Inferior parietal cortex (tissue), 1 donor: ENCODE measurements around the gene SPINK1.
"Not testable (repeated sequence)": the region's sequence is repeated elsewhere in the genome, so short reads cannot be mapped to it uniquely, and the experiment has no call there.

Source experiments
- DNase-seq: peaks from one replicate; pipeline ENCODE4 v3.0.0-alpha.2; 2016; ENCODE audit errors: extremely low spot score

Gene SPINK1, protein sequence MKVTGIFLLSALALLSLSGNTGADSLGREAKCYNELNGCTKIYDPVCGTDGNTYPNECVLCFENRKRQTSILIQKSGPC

DNA sequence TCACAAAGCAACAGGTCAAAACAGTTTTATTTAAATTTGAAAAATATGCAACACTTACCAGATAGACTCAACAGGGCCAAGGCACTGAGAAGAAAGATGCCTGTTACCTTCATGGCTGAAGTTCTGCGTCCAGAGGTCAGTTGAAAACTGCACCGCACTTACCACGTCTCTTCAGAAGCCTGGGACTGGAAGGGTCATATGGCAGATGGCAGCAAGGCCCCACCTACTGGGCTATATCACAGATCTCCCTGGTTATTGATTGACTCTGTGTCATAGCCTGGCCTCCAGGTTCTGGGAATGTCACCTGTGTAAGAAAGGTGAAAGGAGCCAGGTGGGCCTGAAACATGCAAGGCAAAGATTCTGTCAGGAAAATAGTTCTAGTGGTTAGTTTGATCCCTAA lies at the start of gene SPINK1:
Gene SPINK1, minus strand, starts transcription at position 207 of the 400 bp plus-strand sequence. Its CDS starts 94 bp downstream, at position 113.
- DNase-seq = no peak

DNA sequence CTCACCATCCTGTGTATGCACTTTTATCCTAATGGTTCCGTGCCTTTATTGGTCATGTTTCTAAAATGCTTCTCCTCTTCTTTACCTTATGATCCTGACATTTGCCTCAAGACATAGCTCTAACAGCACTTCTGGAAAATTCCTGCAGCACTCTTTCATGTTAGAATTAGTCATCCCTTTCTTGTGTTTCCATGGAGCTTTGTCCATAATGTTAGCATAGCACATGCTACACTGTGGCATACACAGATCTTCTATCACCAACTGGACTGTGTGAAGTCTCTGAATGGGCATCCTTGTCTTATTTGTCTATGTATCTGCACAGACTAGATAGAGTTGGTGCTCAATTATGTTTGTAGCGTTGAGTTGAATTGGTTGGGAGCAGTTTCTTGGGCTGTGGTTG lies 49.0 kb upstream of the SPINK1 start:
- DNase-seq = no peak

DNA sequence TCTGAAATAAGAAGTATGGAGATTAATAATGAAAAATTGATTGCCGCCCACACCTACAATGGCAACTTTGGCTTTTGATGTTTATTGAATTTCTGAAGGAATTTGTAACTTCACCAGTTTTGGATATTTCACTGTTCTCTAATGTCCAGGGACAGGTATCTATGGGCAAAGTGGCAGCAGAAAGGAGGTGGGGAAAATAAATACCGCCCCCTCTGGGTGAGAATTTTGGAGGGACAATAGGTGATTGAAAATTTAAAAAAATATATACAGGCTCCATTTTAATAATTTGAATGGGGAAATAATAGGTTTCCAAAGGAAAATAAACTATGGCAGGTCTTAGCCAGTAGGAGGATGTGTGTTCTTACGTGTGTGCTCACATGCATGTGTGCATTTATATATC lies 48.3 kb upstream of the SPINK1 start:
- DNase-seq = no peak

DNA sequence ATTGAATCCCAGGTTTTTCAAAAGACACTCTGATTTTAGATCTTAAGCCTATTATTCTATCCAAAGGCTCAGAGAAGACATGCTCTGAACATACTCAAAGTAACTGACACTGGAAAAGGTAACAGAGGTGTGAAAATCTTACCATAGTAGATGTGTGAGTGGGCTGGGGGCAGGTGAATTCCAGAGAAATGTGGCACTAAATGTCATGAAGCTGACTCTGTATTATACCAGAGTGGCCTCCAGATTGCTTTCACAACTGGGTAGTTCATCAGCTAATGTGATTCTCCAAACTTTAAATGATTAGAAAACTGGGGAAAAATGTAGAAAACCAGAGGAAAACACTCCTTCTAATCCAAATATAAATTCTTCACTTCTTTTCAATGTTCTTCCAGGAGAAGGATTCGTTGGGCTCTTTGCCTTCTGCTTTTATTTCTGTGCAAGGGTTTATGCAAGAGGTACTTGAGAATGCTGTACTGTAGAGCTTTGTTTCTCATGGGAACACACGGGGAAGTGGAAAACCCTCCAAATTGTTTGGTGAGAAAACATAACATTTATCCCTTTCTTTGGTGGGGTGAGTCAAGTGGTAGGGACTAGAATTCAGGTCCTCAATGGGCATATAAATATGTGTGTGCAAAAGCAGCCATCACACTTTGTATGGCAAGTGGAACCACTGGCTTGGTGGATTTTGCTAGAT lies 46.7 kb upstream of the SPINK1 start, which contains the start of gene SCGB3A2:
Gene SCGB3A2, plus strand, starts transcription at position 646 of the 694 bp plus-strand sequence. CDS start 93 bp downstream, outside the sequence.
- no peak for DNase-seq

DNA sequence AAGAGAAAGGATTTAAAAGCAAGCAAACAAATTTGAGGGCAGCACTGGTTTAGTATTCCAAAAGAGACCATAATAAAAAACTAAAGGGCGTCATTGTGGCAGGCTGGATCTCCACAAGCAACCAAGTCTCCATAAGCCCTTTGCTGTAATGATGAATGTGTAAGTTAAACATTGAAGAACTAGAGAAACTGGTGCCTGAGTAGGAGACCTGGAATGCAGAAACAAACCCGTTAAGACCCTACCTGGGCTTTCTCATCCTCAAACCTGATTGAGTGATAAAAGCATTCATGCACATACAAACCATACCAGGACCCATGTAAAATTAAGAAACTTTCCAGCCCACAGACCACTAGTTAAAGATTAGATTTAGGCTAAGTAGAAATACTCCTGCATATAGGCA lies 45.2 kb upstream of the SPINK1 start:
- DNase-seq = no peak

DNA sequence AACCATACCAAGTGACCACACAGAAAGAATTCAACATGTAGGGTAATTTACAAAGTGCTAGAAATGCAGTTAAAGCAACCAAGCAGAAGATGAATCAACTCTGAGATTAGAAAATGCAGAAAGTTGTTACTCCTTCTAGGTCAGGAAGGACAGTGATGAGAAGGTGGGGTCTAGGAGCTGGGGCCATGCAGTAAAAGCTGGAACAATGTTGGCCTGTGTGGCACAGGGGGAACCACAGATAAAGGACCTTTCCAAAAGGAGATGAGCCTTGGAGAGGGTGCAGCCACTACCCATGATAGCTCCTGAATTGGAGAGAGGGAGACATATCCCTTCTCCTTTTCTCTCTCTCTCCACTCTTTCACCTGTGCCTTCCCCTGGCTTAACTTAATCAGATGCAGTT lies 44.7 kb upstream of the SPINK1 start:
- DNase-seq = no peak

DNA sequence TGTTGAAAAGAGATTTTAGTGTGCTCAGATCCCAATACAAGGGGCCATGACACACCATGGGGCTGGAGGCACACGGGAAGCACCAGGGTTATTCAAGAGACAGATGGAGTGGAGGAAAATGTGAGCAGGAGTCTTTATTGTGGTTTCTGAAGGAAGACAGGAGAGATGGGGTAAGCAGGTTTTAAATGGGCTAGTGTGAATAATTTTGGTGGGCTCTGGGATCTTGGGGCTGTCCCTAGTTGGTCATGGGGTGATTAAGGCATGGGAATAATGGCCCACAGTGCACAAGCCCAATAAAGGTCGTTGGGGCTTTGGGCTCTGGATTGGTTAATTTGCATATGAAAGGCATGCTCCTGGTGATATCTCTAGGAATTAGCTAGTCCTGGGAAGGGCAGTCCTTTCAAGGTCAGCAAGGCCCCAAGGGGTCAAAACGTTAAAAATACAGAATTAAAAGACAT lies 43.5 kb upstream of the SPINK1 start:
- DNase-seq = no peak

DNA sequence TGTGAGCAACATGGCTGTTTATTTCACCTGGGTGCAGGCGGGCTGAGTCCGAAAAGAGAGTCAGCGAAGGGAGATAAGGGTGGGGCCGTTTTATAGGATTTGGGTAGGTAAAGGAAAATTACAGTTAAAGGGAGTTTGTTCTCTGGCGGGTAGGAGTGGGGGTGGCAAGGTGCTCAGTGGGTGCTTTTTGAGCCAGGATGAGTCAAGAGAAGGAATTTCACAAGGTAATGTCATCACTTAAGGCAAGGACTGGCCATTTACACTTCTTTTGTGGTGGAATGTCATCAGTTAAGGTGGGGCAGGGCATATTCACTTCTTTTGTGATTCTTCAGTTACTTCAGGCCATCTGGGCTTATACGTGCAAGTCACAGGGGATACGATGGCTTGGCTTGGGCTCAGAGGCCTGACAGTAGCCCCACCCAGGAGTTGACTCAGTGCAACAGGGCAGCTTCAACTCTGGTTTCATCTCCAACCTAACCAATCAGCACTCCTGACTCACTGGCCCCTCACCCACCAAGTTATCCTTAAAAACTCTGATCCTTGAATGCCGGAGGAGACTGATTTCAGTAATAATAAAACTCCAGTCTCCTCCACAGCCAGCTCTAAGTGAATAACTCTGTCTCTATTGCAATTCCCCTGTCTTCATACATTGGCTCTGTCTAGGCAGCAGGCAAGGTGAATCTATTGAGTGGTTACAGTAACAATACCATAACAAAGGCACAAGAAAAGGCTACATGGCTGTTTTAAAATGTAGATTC lies 42.8 kb upstream of the SPINK1 start:
- not testable (repeated sequence) for DNase-seq

DNA sequence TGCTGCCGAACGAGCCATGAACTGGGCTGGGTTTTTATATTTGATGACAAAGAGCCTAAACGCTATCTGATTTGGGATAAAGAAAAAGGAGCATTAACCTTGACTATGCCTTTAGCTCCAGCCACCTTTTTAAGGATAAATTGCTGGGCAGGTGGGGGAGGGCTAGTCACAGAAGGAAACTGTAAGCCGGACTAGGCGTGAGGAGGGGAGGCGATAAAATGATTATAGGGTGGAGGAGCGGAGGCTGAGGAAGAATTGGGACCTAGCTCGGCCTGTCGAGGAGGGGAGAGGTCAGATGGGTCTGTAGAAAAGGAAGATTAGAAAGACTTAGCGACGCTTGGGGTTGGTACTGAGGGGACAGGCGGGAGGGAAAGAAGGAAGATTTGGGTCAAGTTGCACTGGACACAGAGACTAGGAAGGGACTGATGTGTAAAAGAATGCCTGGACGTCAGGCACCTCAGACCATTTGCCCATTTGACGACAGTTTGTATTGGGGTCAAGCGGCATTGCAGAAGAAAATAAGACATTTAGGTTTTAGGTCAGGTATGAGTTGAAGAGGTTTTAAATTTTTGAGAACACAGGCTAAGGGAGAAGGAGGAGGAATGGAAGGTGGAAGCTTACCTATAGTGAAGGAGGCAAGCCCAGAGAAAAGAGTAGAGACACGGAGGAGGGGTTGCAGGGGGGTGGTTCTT lies 41.4 kb upstream of the SPINK1 start:
- not testable (repeated sequence) for DNase-seq

DNA sequence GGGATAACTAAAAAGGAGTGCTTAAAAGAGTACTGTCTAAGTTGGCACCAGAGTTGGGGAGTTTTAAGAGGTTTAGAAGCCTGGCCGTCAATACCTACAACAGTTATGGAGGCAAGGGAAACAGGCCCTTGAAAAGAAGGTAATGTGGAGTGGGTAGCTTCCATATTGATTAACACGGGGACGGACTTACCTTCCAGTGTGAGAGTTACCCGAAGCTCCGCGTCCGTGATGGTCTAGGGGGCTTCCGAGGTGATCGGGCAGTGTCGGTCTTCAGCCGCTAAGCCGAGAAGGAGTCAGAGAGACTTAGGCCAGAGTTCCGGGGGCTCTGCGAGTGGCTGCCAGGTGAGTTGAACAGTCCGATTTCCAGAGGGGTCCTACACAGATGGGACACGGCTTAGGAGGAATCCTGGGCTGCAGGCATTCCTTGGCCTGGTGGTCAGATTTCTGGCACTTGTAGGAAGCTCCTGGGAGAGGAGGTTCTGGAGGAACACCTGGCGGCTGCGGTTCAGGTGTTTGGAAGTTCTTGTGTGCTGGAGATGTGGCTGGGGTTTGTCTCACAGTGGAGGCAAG lies 40.6 kb upstream of the SPINK1 start:
- DNase-seq = not testable (repeated sequence)

DNA sequence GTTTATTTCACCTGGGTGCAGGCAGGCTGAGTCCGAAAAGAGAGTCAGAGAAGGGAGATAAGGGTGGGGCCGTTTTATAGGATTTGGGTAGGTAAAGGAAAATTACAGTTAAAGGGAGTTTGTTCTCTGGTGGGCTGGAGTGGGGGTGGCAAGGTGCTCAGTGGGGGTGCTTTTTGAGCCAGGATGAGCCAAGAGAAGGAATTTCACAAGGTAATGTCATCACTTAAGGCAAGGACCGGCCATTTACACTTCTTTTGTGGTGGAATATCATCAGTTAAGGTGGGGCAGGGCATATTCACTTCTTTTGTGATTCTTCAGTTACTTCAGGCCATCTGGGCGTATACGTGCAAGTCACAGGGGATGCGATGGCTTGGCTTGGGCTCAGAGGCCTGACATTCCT lies 38.4 kb upstream of the SPINK1 start:
- DNase-seq = not testable (repeated sequence)

DNA sequence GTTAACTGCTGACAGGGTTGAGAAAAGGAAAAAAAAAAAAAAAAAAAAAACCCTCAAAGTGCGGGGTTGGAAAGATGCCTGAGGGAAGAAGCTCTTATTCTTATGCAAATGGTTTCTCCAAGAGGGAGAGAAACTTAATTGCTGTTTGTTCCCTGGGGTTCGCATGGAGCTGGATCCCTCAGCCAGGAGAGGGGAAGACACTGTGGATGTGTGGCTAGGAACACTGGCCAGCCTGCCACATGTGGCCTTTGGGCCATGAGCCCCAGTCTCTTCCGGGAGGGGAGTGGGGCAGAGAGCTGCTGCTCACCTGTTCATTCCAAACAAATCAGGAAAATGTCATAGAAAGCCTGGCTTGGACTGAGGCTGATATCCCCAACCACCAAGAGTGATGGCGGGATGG lies 37.6 kb upstream of the SPINK1 start:
- DNase-seq = no peak

DNA sequence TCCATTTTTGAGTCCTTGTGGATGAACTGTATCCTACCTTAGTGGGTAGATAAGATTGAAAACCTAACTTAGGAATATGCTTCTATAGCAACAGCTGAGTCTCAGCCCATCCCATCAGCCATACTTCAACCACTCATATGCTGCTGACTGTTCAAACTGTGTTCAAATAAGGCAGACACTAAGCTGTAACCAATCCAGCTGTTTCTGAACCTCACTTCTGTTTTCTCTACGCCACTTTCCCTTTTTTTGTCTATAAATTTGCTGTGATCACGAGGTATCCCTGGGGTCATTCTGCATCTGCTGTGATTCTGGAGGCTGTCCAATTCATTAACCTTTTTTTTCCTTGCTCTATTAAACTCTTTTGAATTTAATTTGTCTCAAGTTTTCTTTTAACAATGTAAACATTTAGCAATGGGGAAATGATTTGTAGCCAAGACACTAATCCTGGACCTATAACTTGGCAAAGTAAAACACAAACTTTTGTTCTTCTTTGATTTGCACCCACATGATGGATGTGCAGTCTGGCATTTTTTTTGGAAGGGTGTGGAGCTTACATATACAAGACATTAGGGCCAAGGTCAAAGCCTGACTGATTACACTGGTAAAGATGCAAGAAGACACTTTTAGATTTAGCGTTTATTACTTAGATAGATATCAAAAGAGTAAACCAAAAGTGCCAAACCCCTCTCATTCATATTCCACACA lies 32.1 kb upstream of the SPINK1 start:
- DNase-seq = no peak

DNA sequence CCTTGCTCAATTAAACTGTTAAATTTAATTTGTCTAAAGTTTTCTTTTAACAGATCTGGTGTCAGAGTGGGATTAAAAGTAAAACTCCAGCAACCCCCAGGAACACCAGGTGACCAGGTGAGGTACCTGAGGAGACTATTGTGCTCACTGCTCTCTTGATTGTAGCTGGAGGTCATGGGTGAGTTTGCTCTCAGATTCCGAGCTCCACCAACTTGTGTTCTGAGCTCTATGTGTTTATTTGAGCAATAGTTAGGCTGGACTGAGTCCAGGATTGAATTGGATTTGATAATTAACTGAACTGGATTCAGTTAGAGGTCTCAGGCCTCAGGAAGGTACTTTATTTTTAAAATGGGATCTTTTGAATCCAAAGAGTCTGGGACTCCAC lies 29.2 kb upstream of the SPINK1 start:
- DNase-seq = no peak

DNA sequence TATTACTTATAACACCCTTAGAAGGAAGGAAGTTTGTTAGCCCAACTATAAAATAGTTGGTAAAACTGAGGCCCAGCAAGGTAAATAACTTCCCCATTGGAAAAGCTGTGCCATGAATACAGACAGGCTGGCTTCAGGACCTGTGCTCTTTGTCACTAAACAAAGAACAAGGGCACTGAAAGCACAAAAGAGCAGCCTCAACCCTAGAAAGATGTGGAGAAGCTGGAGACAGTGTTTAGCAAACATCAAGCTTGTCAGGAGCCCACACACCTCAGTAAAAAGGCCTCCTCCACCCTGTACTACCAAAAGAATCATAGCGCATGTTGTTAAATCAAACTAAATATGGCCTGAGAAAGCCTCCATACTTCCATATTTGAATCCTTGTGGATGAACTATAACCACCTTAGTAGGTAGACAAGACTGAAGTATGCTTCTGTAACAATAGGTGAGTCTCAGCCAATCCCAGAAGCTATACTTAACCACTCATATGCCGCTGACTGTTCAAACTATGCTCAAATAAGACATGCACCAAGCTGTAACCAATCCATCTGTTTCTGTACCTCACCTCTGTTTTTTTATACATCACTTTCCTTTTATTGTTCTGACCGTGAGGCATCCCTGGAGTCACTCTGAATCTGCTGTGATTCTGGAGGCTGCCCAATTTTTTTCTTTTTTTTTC lies 28.6 kb upstream of the SPINK1 start:
- no peak for DNase-seq

DNA sequence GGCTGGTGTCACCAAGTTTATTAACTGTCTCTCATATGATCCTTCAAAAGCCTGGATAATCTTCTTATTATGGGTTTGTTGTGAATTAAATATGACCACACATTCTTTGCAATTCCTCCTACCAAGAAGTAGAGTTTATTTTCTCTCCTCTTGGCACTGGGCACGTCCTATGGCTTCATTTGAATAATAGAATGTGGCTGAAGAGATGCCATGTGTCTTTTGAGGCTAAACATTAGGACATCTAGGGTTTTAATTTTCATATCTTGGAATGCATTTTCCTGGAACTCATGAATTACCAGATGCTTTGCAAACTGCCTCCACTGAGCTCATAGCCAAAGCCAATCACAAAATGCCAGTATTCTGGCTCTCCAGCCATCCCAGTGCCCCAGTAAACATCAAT lies 27.1 kb upstream of the SPINK1 start:
- no peak for DNase-seq

DNA sequence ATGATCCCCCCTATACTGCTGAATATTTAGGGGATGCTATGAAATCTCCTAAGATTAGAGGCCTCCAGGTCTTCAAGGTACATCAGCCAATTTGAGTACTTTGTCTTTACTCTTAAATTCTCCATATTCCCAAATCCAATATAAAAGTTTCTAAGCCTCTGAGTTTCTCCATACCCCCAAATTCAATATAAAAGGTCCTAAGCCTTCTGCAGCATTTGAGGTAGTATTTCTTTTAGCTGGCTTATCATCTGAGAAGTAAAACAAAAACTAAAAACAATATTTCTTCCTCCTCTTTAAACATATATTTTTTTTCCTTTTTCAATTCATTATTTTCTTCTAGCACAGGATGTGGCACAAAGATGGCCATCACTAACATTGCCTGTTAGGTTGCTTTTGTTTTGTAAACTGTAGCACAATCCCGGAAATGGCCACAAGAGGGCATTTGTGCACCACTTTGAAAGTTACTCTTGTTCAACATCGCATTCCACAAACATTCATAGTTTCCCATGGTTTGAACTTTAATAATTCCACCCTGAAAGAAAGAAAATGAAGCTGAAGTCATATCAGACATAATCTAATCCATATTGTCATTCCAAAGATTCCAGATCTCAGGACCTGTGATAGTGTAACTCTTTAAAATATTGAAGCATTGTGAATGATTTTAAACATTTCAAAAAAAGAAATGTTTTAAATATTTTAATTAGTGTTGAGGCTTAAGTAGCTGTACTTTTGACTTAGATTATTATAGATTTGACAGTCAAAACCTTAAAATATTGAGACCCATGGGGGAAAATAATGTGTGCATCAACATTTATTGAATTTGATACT lies 26.0 kb upstream of the SPINK1 start:
- peak; percentile 88 for DNase-seq

DNA sequence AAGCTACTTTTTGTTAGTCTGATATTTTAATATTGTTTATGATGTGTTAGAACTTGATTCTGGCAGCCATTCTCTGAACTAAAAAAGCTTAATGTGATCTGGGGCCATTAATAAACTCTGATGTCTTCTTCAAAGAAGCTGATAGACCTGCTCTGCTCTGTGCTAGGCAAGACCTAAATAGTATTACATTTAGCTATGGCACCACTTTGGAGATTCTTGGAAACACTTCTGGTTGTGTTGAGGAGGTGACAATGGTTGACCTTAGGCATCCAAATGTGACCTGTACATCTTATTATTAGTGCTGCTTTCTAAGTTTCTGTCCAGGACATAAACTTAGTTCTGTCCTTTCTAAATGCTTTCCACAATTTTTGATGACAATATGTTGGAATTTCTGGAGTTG lies 25.3 kb upstream of the SPINK1 start:
- no peak for DNase-seq

DNA sequence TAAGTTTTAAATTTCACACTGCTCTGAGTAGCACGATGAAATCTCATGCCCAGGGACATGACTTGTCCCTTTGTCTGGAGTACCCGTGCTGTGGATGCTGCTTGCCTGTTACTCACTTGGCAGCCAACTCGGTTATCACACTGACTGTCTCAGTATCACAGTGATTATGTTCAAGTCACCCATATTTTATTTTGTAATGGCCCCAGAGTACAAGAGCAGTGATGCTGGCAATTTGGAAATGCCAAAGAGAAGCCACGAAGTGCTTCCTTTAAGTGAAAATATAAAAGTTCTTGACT lies 24.3 kb upstream of the SPINK1 start:
- no peak for DNase-seq
